GM12891 (cell line): ENCODE results near the gene CSNK2A1.

Source experiments
- PAX5 ChIP-seq: IDR thresholded peaks from 2 replicates; pipeline ENCODE4 v1.6.1; 2011; ENCODE audit warnings: low read length, moderate library complexity, mild to moderate bottlenecking; ENCODE audit not compliant: insufficient read depth, severe bottlenecking
- POLR2A ChIP-seq: IDR thresholded peaks from 2 replicates; pipeline ENCODE4 v1.6.1; 2011; ENCODE audit warnings: low read depth, low read length, control low read depth
- TAF1 ChIP-seq: IDR thresholded peaks from 2 replicates; pipeline ENCODE4 v1.6.1; 2011; ENCODE audit warnings: low read depth, low read length, control low read depth

DNA sequence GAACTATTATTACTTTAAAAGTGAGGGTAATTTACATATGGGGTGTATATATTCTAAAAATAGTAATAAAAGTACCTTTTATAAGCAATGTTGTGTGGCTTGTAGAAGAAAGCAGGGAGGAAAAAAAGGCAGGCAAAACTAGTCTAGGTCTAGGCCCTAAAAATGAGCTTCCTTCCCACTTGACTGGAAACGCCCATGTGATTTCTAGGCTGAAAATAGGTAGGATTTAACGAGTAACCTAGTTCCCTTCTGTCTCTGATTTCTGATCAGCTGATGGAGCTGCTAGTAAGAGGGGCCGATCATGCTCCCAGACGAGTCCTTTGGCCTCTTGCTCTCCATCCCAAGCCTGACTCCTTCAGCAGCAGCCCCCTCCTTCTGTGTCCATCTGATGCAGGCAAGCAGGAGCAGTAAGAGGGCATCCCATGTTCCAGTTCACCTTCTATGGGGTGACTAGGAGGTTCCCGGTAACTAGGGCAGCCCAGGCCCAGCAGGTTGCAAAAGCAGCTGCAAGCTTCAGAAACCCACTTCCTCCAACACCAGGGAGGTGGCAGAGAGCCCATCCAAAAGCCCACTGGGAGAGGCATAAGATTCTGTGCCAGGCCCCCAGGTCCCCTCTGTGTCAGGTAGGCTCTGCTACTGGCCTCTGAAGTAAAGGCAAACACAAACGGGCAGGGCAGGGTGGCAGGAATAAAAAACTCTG is 105.7 kb downstream of the CSNK2A1 start:
- TF ChIP-seq TAF1 (no peak), PAX5 (no peak), POLR2A (no peak)
